OCI-LY1 (cell line): ENCODE results near the gene GMFB.

Experiments
- CTCF ChIP-seq: fragments of 200-600 bp; sonication (generic), shearing (Covaris generic); IDR thresholded peaks from 2 replicates; pipeline ENCODE4 v1.5.1; 2017; ENCODE audit warnings: mild to moderate bottlenecking, antibody characterized with exemption, low read length, moderate library complexity, mixed read lengths
- EZH2 ChIP-seq: fragments of 200-600 bp; sonication (generic), shearing (Covaris generic); IDR thresholded peaks from 2 replicates; pipeline ENCODE4 v1.8.0; 2017; ENCODE audit warnings: borderline replicate concordance, mixed run types, mild to moderate bottlenecking, antibody characterized with exemption, low read length, moderate library complexity, mixed read lengths

DNA sequence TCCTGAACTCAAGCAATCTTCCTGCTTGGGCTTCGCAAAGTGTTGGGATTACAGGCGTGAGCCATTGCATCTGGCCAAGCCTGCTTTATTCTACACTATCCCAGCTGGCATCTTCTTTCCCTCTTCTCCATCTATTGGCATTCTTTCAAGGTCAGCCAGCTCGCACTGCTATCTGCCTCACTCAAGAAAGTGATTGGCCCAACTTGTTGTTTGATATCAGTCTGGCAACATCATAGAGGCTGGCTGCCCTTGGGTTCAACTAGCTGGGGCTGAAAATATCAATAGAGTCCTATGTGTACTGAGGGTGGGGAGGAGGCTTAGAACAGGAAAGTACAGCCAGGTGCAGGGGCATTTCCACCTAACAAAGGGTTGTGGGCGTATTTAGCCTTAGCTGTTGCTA lies 17.1 kb downstream of the GMFB start:
- no peak for TF ChIP-seq CTCF
- TF ChIP-seq EZH2: no peak
